Measurements from ENCODE around the gene MME. TPM values are rescaled to one million over a fixed set of nuclear protein-coding genes. Genes with fewer than 3 reads are reported as not detected.

MME gene
- total and polyA plus RNA-seq, 10 of the 15 experiments (the other 5 are each of a cell fraction or from before 2014, with no cell fraction given), result under 0.01 to 0.23 (median 0.09) TPM; not detected in 3

DNA sequence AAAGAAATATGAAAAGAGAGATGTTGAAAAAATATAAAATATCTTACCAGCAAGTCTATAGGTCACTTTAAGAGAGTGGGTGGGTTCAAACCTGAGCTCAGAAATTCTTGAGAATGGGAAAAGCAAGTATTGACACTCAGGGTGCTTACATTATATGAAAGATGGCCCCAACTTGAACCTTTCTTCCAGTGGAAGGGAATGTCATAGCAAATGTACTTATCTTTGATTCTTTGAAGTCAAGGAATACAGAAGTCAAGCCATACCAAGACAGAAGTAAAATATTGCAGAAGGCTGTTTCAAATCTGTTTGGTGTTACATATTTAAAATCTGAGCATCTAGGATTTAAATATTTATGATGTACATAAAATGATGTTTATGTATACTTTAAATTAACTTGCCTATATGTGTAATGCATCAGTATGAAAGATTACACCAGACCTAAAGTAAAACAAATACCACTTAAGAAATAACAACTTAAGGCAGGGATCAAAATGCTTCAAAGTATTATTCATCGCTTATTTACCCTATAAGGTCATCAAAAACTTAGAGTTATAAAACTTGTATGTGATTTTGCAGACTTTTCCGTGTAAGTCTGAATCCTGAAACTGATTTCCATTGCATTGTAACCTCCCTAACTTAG, 8.7 kb downstream of the MME start (continued):
- TF ChIP-seq, protein P1, sequence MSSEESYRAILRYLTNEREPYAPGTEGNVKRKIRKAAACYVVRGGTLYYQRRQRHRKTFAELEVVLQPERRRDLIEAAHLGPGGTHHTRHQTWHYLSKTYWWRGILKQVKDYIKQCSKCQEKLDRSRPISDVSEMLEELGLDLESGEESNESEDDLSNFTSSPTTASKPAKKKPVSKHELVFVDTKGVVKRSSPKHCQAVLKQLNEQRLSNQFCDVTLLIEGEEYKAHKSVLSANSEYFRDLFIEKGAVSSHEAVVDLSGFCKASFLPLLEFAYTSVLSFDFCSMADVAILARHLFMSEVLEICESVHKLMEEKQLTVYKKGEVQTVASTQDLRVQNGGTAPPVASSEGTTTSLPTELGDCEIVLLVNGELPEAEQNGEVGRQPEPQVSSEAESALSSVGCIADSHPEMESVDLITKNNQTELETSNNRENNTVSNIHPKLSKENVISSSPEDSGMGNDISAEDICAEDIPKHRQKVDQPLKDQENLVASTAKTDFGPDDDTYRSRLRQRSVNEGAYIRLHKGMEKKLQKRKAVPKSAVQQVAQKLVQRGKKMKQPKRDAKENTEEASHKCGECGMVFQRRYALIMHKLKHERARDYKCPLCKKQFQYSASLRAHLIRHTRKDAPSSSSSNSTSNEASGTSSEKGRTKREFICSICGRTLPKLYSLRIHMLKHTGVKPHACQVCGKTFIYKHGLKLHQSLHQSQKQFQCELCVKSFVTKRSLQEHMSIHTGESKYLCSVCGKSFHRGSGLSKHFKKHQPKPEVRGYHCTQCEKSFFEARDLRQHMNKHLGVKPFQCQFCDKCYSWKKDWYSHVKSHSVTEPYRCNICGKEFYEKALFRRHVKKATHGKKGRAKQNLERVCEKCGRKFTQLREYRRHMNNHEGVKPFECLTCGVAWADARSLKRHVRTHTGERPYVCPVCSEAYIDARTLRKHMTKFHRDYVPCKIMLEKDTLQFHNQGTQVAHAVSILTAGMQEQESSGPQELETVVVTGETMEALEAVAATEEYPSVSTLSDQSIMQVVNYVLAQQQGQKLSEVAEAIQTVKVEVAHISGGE (CRISPR knock-in tag; IDR thresholded peaks at IDR 0.05), result no peak
- TF ChIP-seq, protein P2, sequence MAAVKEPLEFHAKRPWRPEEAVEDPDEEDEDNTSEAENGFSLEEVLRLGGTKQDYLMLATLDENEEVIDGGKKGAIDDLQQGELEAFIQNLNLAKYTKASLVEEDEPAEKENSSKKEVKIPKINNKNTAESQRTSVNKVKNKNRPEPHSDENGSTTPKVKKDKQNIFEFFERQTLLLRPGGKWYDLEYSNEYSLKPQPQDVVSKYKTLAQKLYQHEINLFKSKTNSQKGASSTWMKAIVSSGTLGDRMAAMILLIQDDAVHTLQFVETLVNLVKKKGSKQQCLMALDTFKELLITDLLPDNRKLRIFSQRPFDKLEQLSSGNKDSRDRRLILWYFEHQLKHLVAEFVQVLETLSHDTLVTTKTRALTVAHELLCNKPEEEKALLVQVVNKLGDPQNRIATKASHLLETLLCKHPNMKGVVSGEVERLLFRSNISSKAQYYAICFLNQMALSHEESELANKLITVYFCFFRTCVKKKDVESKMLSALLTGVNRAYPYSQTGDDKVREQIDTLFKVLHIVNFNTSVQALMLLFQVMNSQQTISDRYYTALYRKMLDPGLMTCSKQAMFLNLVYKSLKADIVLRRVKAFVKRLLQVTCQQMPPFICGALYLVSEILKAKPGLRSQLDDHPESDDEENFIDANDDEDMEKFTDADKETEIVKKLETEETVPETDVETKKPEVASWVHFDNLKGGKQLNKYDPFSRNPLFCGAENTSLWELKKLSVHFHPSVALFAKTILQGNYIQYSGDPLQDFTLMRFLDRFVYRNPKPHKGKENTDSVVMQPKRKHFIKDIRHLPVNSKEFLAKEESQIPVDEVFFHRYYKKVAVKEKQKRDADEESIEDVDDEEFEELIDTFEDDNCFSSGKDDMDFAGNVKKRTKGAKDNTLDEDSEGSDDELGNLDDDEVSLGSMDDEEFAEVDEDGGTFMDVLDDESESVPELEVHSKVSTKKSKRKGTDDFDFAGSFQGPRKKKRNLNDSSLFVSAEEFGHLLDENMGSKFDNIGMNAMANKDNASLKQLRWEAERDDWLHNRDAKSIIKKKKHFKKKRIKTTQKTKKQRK (IDR thresholded peaks at IDR 0.05; ENCODE audit: low read depth, low read length), result no peak
- TF ChIP-seq SMAD5 (IDR thresholded peaks at IDR 0.05; ENCODE audit: low read depth) (no peak), SUZ12 (IDR thresholded peaks at IDR 0.05; ENCODE audit: unreplicated experiment) (no peak)

DNA sequence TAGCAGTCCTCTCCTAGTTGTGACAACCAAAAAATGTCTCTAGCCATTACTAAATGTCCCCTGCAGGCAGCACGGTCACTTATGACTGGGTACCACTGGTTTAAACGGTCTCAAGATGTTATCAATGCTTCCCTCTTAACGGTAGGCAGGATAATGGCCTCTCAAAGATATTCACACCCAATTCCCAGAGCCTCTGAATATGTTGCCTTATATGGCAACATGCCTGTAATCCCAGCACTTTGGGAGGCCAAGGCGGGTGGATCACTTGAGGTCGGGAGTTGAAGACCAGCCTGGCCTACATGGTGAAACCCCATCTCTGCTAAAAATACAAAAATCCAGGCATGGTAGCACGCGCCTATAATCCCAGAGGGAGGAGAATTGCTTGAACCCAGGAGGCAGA, 9.4 kb downstream of the MME start:
- H3K36me3 ChIP-seq (ENCODE audit: control insufficient read depth in 2 of 2, insufficient read depth in 2 of 2, low read length in 1 of 2), result no peaks in the 10 kb centered on the region
- 9% methylated on average over 7 of the region's 7 CpGs for WGBS (ENCODE audit: insufficient coverage, insufficient replicate concordance, low lambda C conversion rate, missing lambda C conversion rate)
- FAIRE-seq, result no peak
- no peak for TF ChIP-seq NRF1 (conservative IDR thresholded peaks at IDR 0.05; ENCODE audit: low read depth, low read length)
- TF ChIP-seq JUND (IDR thresholded peaks at IDR 0.05; ENCODE audit: low read depth, low read length), result no peak
- no peak for TF ChIP-seq ZNF384 (IDR thresholded peaks at IDR 0.05; ENCODE audit: borderline replicate concordance, low read depth, low read length)
- TF ChIP-seq LARP7 (IDR thresholded peaks at IDR 0.05), result no peak
- TF ChIP-seq, protein P3, sequence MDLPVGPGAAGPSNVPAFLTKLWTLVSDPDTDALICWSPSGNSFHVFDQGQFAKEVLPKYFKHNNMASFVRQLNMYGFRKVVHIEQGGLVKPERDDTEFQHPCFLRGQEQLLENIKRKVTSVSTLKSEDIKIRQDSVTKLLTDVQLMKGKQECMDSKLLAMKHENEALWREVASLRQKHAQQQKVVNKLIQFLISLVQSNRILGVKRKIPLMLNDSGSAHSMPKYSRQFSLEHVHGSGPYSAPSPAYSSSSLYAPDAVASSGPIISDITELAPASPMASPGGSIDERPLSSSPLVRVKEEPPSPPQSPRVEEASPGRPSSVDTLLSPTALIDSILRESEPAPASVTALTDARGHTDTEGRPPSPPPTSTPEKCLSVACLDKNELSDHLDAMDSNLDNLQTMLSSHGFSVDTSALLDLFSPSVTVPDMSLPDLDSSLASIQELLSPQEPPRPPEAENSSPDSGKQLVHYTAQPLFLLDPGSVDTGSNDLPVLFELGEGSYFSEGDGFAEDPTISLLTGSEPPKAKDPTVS (IDR thresholded peaks at IDR 0.05; ENCODE audit: low read depth, low read length), result no peak
- TF ChIP-seq SRF (IDR thresholded peaks at IDR 0.05; ENCODE audit: low read depth in 2 of 2, low read length in 2 of 2), result no peak
- no peak for TF ChIP-seq CREB1 (IDR thresholded peaks at IDR 0.05; ENCODE audit: low read depth)
- TF ChIP-seq, protein P4, sequence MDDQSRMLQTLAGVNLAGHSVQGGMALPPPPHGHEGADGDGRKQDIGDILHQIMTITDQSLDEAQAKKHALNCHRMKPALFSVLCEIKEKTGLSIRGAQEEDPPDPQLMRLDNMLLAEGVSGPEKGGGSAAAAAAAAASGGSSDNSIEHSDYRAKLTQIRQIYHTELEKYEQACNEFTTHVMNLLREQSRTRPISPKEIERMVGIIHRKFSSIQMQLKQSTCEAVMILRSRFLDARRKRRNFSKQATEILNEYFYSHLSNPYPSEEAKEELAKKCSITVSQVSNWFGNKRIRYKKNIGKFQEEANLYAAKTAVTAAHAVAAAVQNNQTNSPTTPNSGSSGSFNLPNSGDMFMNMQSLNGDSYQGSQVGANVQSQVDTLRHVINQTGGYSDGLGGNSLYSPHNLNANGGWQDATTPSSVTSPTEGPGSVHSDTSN (IDR thresholded peaks at IDR 0.05; ENCODE audit: insufficient replicate concordance, low read depth, low read length), result no peak
- no peak for TF ChIP-seq MXI1 (IDR thresholded peaks at IDR 0.05; ENCODE audit: low read depth, low read length)

More for the DNA sequence above, 9.4 kb downstream of the MME start:
- SMC1A ChIA-PET (ENCODE audit: uncharacterized antibody, unreplicated experiment), result no interaction called here
- POLR2A ChIA-PET, result no interaction called here
- CTCF ChIA-PET, result no interaction called here
- no peaks in the 10 kb centered on the region for H3K27me3 ChIP-seq (replicated peaks in 1 of 2; ENCODE audit: control insufficient read depth in 2 of 2, insufficient read depth in 2 of 2, low read length in 1 of 2)
- no peak overlapping the region for H2AFZ ChIP-seq (ENCODE audit: control insufficient read depth, low read depth, low read length)
- intact Hi-C loops (cut with micrococcal nuclease; ENCODE audit: unreplicated experiment) (no loop called here), in situ Hi-C loops (cut with MboI) (no loop called here)
- H3K79me2 ChIP-seq (ENCODE audit: control insufficient read depth, insufficient read depth, low read length), result no peaks in the 10 kb centered on the region
- RAD21 ChIA-PET (ENCODE audit: unreplicated experiment), result no interaction called here
- H3K4me3 ChIP-seq, result no peak overlapping the region
- no peak overlapping the region for H3K4me2 ChIP-seq (ENCODE audit: control insufficient read depth, insufficient read depth)
- no peaks in the 10 kb centered on the region for H3K9me3 ChIP-seq (replicated peaks; ENCODE audit: control insufficient read depth, insufficient read depth, low read length)
- H3K9ac ChIP-seq (ENCODE audit: control insufficient read depth, insufficient read depth, low read length), result no peak overlapping the region
- no peak overlapping the region for H3K27ac ChIP-seq (ENCODE audit: control insufficient read depth, insufficient read depth)
- ATAC-seq, result no peak
- no peaks in the 10 kb centered on the region for H4K20me1 ChIP-seq (ENCODE audit: control insufficient read depth, insufficient read depth)
- no TSS peak for BruUV-seq (replicated peaks)
- no peak for DNase-seq (ENCODE audit: low read depth, low spot score)
- no peaks in the 10 kb centered on the region for H3K4me1 ChIP-seq (ENCODE audit: control insufficient read depth, insufficient read depth, low read length)

Data from GM12878 (cell line).